ENCODE measurements around the gene MMP25. TPM values are rescaled to one million over a fixed set of nuclear protein-coding genes. Genes with fewer than 3 reads are reported as not detected.

The MMP25 gene
- total RNA-seq, 1 experiment from 2014 or later, result 0.03 TPM

GRCh38 chr16:3013998-3014690 is 32.2 kb upstream of the MMP25 start:
- no peak for DNase-seq (ENCODE audit: low read depth, low spot score)
- in situ Hi-C loops (cut with HindIII; ENCODE audit: low pct_unique_long_range_greater_than_20kb, low sequenced_read_pairs), result no loop called here

DNA sequence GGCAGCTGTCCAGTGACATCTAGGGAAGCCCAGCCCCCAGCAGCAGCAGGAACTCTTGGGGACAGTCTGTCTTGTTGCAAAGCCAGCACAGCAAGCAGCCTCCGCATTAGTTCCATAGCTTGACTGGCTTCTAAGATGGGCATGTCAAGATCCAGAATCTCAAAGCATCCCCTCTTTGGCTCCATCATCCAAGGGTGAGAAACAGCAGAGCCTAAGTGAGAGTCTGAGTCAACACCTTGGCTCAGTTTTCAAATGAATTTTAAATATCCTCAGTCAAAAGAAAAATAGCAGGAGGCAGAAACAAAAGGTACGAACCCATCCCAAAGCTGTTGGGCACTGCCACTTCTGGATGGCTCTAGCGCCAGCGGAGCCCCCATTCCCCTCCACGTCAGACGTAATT is 31.4 kb upstream of the MMP25 start:
- in situ Hi-C loops (cut with HindIII; ENCODE audit: low pct_unique_long_range_greater_than_20kb, low sequenced_read_pairs), result no loop called here
- no peak for DNase-seq (ENCODE audit: low read depth, low spot score)

DNA sequence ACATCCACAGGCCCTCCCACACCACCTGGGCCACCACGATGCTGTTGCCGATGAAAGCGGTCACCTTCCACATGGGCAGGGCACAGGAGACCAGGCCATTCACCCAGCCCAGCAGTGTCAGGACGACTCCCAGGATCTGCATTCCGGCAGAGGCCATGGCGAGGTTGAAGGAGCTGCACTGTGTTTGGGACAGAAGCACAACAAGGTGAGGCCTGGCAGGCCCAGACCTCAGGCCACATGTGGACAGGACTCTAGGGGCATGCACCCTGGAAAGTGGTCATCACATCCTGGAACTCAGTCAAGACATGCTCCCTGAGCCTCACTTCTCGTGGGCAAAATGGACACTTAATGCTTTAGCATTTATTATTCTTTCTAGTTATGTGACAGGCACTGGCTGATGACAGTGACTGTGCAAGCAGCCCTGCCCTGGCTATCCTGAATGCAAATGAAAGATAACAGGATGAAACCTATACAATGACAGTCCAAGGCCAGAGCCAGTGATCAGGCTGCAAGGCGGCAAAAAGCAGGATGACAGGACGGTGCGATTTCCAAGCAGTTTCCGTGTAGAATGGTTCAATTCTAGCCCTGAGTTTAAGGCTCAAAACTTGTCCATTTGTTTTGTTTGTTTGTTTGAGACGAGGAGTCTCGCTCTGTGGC is 30.4 kb upstream of the MMP25 start:
- DNase-seq (ENCODE audit: low read depth, low spot score), result no peak
- in situ Hi-C loops (cut with HindIII; ENCODE audit: low pct_unique_long_range_greater_than_20kb, low sequenced_read_pairs), result no loop called here

- no peak for DNase-seq (ENCODE audit: low read depth, low spot score)
- in situ Hi-C loops (cut with HindIII; ENCODE audit: low pct_unique_long_range_greater_than_20kb, low sequenced_read_pairs), result no loop called here
These were observed 29.0 kb upstream of the MMP25 start for GRCh38 chr16:3017344-3017743.

- in situ Hi-C loops (cut with HindIII; ENCODE audit: low pct_unique_long_range_greater_than_20kb, low sequenced_read_pairs), result no loop called here
These were observed 28.4 kb upstream of the MMP25 start, which contains the start of gene CLDN6 for GRCh38 chr16:3017794-3018506. CLDN6 (minus strand) TSS chr16:3018183; CDS start chr16:3016021, 2,162 bp downstream.

DNA sequence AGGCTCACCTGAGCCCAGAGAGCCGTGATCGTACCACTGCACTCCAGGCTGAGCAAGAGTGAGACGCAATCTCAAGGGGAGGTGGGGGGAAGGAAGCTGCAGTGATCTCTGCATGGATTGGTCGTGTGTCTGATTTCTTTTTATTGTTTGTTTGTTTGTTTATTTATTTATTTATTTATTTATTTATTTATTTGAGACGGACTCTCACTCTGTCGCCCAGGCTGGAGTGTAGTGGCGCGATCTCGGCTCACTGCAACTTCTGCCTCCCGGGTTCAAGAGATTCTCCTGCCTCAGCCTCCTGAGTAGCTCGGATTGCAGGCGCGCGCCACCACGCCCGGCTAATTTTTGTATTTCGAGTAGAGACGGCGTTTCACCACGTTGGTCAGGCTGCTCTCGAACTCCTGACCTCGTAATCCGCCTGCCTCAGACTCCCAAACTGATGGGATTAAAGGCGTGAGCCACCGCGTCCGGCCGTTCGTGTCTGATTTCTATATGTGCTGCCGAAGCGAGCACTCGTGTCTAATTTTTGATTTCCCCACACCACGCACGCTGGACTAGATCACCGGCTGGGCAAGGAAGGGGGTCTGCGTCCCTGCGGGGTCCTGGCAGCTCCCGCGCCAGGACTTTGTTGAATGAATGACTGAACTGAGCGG is 26.6 kb upstream of the MMP25 start:
- DNase-seq (ENCODE audit: low read depth, low spot score), result no peak
- in situ Hi-C loops (cut with HindIII; ENCODE audit: low pct_unique_long_range_greater_than_20kb, low sequenced_read_pairs), result no loop called here

More at GRCh38 chr16:3017794-3018506, 28.4 kb upstream of the MMP25 start, which contains the start of gene CLDN6:
- DNase-seq (ENCODE audit: low read depth, low spot score), result no peak

DNA sequence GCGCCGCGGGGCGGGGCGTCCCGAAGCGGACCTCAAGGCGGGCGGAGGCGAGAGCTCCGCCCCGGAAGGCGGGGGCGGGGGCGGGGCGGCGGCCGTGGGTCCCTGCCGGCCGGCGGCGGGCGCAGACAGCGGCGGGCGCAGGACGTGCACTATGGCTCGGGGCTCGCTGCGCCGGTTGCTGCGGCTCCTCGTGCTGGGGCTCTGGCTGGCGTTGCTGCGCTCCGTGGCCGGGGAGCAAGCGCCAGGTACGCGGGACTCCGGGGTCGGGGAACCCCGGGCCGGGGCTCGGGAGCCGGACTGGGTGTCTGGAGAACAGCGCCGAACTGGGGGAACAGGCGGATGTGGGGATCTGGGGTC is 26.1 kb upstream of the MMP25 start, which contains the start of gene TNFRSF12A:
TNFRSF12A (plus strand) TSS at position 122 of the 357 bp plus-strand sequence; CDS start at position 152, 30 bp downstream.
- DNase-seq (ENCODE audit: low read depth, low spot score), result peak; percentile 69
- in situ Hi-C loops (cut with HindIII; ENCODE audit: low pct_unique_long_range_greater_than_20kb, low sequenced_read_pairs), result no loop called here

GRCh38 chr16:3020604-3021448 is 25.5 kb upstream of the MMP25 start:
- peak; percentile 30 for DNase-seq (ENCODE audit: low read depth, low spot score)
- in situ Hi-C loops (cut with HindIII; ENCODE audit: low pct_unique_long_range_greater_than_20kb, low sequenced_read_pairs), result no loop called here

GRCh38 chr16:3021449-3022207 is 24.7 kb upstream of the MMP25 start:
- peak; percentile 77 for DNase-seq (ENCODE audit: low read depth, low spot score)
- in situ Hi-C loops (cut with HindIII; ENCODE audit: low pct_unique_long_range_greater_than_20kb, low sequenced_read_pairs), result no loop called here

GRCh38 chr16:3022208-3022683 is 24.1 kb upstream of the MMP25 start:
- DNase-seq (ENCODE audit: low read depth, low spot score), result peak; percentile 77
- in situ Hi-C loops (cut with HindIII; ENCODE audit: low pct_unique_long_range_greater_than_20kb, low sequenced_read_pairs), result no loop called here

DNA sequence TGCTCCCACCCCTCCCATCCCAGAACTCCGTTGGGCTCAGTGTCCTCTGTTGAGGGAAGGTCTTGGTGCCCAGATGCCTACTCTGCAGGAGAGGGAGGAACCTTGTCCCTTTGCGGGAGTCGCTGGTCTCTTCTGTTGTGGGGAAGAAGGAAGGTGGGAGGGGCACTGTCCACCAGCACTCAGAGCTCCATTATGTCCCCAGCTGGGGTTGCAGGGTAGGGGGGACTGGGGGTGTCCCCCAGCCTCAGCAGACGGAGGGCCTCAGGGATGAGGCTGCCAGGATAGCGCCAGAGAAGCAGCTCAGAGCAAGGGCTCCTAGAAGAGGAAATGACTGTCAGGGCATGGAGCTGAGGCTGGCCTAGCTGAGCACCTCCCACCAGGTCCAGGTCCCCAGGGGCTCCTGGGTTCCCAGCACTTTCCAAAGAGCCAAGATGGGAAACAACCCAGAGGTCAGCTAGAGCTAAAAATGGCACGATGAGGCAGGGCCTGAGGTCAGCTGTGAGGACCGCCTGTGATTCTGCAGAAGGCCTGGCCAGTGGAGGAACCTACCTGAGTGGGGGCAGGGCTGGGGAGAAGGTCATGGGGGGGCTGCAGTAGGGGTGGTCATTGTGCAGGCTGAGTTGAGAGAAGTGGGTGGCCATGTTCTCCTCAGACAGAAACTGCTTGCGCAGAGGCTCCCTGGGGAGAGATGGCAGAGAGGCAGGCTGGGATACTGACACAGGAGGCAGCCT is 23.5 kb upstream of the MMP25 start:
- DNase-seq (ENCODE audit: low read depth, low spot score), result no peak
- in situ Hi-C loops (cut with HindIII; ENCODE audit: low pct_unique_long_range_greater_than_20kb, low sequenced_read_pairs), result no loop called here

GRCh38 chr16:3023415-3023668 is 23.0 kb upstream of the MMP25 start:
- in situ Hi-C loops (cut with HindIII; ENCODE audit: low pct_unique_long_range_greater_than_20kb, low sequenced_read_pairs), result no loop called here
- no peak for DNase-seq (ENCODE audit: low read depth, low spot score)

DNA sequence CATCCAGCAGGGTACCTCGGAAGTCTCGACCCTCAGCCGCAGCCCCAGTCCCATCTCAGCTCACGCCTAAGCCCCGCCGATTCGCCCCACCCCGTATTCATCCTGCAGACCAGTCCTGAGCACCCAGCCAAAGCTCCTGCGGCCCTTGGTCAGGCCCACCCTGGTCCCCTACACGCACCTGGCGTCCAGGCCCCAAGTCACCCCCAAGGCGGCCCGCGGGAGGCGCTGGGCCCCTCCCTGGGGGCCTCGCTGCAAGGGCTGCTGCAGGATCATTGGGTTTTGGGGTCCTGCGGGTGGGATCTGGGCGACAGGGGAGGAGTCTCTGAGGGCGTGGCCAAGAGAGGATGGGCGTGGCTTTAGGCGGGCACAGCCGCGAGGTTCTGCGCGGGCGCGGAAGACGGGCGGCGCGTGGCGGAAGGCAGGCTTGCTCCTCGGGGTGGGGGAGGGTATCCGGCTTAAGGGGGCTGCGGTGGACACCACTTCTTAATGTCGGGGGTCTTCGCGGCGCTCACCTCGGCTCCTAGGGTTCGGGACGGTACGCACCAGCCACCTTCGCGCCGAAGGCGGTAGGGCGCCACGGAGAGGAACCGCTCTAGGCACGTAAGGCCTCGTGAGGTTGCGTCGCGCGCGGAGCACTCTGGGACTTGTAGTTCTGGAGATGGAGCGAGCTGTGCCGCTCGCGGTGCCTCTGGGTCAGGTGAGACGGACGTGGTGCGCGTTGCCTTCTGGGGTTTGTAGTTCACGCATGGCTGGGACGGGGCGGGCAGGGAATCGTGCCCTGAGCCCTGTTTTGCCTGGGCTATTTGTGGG is 22.5 kb upstream of the MMP25 start, which contains the start of the genes HCFC1R1 and THOC6:
HCFC1R1 (minus strand) TSS at position 274 of the 810 bp plus-strand sequence; CDS start at position 273, 1 bp downstream.
THOC6 (plus strand) TSS at position 367 of the 810 bp plus-strand sequence; CDS start at position 659, 292 bp downstream.
- DNase-seq (ENCODE audit: low read depth, low spot score), result peak; percentile 98
- in situ Hi-C loops (cut with HindIII; ENCODE audit: low pct_unique_long_range_greater_than_20kb, low sequenced_read_pairs), result no loop called here

DNA sequence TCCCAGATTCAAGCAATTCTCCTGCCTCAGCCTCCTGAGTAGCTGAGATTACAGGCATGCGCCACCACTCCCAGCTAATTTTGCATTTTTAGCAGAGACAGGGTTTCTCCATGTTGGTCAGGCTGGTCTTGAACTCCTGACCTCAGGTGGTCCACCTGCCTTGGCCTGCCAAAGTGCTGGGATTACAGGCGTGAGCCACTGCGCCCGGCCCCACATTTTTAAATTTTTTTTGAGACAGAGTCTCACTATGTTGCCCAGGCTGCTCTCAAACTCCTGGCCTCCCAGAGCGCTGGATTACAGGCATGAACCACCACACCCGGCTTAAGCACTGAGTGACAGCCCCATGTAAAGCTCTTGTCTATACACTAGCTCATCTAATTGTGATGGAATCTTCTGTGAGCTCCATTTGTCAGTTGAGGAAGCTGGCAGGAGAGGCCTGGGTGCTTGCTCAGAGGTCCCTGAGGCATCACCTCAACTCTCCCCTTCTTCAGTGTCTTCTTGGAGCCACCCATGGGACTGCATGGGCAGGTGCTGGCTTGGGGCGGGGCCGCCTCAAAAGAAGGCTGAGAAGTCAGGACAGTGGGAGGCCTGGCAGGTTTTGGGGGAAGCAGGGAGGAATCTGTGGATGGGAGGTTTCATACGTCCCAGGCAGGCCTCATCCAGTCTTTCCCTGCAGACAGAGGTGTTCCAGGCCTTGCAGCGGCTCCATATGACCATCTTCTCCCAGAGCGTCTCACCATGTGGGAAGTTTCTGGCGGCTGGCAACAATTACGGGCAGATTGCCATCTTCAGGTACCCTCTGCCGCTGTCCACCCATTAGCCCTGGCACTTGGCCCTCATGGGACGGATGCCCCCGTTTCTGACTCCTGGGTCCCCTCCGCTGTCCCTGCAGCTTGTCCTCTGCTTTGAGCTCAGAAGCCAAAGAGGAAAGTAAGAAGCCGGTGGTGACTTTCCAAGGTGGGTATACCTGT is 21.0 kb upstream of the MMP25 start:
- in situ Hi-C loops (cut with HindIII; ENCODE audit: low pct_unique_long_range_greater_than_20kb, low sequenced_read_pairs), result no loop called here
- no peak for DNase-seq (ENCODE audit: low read depth, low spot score)

Measured in SK-MEL-5 (cell line).